ENCODE results near the gene STX12.
"Not testable (repeated sequence)": the region's sequence is repeated elsewhere in the genome, so short reads cannot be mapped to it uniquely, and the experiment has no call there.

STX12 gene

DNA sequence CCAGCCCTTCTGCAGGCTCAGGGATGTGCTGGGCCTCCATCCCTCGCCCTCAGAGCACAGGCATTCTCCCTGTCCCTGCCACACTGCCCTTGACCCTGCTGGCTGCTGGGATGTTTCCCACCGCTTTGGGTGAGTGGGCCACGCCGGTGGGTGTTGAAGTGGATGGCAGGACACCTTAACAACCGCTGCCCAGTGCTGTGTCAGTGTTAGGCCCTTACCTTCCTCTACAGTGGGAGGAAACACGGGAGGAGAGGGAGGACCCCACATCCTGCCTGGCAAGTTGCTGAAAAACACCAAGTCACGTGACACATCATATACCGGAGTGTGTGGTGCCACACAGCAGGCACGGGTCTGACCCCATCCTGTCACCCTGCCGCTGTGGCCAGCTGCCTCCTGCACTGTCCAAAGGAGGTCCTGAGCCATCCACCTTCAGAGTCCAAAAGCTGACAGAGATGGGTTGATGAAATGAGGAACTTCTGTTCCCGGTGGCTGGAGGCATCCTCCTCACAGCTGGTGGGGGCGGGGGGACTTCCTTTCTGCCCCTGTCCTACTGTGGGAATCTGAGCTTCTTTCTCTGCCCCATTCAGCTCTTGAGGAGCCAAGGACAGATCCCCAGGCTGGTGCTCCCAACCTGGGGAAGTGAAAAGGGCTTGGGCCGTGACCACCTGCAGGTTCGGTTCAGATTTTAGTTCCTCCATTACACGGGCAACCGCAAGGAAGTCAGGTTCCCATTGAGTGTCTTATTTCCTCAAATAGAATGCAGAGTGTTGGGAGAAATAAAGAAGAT lies 96.1 kb downstream of the STX12 start:
- peak in 1 of 2 donors; percentile 40 for DNase-seq (ENCODE audit: low read depth in 2 of 2)

DNA sequence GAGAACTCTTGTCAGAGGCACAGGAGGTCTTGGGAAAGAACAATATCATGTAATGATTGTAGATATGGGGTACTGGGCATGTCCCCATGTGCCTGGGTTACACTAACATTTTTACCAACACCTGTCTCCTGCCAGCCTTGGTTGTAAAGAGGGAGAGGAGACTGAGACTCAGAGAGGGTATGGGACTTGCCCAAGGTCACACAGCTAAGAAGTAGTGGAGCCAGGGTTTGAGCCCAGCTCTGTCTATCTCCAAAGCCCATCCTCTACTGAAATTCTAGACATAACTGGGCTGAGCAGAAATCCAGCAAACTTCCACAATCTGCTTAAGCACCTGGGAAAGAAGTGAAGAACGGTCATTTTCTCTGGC lies 96.7 kb downstream of the STX12 start:
- DNase-seq (ENCODE audit: low read depth in 2 of 2) = no peak

DNA sequence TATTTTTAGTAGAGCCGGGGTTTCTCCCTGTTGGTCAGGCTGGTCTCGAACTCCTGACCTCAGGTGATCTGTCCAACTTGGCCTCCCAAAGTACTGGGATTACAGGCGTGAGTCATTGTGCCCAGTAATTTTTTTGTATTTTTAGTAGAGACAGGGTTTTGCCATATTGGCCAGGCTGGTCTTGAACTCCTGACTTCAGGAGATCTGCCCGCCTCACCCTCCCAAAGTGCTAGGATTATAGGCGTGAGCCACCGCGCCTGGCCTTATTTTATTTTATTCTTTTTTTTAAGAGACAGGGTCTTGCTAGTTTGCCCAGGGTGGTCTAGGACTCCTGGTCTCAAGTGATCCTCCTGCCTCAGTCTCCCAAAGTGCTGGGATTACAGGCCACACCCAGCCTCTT lies 98.1 kb downstream of the STX12 start:
- not testable (repeated sequence) for DNase-seq (ENCODE audit: low read depth in 2 of 2)

DNA sequence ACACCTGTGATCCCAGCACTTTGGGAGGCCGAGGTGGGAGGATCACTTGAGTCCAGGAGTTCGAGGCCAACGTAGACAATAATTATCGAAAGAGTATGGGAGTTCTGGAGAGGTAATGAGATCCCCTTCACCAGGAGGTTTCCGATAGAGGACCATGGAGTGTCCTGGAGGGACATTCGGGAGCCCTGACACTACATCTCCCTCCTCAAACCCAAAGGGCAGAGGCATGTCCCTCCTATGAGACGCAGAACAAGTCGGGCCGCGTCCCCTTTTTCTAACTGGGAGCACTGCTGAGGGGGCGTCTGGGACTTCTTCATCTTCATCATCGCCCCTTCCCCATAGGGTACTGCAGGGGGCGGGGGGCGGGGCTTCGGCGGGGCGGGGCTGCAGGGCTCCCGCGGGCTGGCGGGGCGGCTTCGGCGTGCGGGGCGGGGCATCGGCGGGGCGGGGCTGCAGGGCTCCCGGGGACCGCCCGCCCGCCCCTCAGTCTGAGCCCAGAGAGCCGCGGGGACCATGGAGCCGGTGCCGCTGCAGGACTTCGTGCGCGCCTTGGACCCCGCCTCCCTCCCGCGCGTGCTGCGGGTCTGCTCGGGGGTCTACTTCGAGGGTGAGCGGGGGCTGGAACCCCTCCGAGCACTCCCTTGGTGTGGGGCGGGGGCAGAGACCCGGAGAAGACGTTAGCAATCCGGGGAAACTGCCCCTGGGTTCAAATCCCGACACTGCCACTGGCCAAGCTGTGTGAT lies 99.2 kb downstream of the STX12 start, which contains the start of gene THEMIS2:
Gene THEMIS2, plus strand, starts transcription at position 486 of the 743 bp plus-strand sequence. Its CDS starts 28 bp downstream, at position 514.
- peak; percentile 67 to 71 for DNase-seq (ENCODE audit: low read depth in 2 of 2)

DNA sequence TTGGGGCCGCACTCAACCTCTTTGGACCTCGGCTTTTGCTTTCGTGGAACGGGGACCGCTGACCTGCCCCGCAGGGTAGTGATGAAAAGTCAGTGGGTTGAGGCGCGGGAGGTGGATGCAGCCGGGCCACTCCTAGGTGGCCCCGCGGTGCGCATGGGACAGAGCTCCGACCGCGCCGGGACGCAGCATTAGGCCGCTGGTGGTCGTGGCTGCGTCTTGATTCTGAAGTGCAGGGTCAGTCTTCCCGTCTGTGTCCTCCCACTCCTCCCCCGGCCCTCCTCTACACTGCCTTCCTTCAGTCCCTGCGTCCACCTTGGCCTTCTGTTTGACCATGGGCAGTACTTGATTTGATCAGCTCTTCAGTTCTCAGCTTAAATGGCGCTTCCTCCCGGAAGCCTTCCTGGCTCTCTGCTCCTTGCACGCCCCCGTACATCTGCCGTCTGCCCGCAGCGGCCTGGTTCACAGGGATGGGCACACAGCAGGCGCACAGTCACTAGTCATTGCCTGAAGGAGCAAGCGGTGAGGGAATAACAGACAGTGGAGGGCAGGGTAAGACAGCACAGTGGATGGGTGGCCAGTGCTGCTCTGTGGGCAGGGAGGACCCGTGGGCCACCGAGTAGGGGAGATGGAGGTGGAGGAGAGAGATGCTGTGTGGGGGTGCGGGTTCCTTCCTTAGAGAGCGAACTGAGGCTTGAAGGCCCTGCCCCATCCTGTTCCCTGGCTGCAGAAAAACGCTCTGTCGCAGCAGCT lies 100.0 kb downstream of the STX12 start:
- DNase-seq (ENCODE audit: low read depth in 2 of 2) = no peak

DNA sequence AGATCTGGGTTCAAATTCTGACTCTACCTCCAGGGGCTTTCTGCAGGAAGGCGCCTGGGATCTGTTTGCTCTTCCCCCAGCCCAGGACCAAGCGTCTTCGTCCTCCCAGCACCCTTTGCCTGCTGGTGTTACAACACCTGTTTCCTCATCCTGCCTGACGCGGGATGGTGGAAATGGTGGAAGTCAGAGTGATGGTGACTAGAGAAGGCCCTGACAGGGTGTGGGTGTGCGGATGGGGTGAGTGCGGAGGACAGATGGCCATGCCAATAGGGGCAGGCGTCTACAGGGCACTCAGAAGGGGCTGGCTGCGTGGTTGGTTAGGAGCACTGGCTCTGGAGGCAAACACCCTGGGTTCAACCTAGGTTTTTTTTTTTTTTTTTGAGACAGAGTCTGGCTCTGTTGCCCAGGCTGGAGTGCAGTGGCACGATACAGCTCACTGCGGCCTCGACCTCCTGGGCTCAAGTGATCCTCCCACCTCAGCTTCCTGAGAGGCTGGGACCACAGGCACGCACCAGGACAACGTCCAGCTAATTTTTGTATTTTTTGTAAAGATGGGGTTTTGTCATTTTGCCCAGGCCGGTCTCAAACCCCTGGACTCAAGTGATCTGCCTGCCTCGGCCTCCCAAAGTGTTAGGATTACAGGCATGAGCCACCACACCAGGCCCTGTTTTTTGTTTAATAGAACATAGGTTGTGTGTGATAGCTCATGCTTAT lies 100.8 kb downstream of the STX12 start:
- DNase-seq (ENCODE audit: low read depth in 2 of 2) = no peak

Measured in stimulated activated CD8-positive, alpha-beta memory T cell treated with anti-CD3 and anti-CD28 coated beads, Interleukin-15, amount 100 ng/mL, for 48 hours (primary cell).